Left ventricle myocardium inferior (tissue), 1 donor: ENCODE data around the gene KRT72. TPM values are rescaled to one million over a fixed set of nuclear protein-coding genes. Genes with fewer than 3 reads are reported as not detected.

Experiments
- DNase-seq: peaks from one replicate; pipeline ENCODE4 v3.0.0-alpha.2; 2020
- H3K27ac ChIP-seq: fragments of 200-600 bp; replicated peaks from 2 replicates; pipeline ENCODE4 v1.8.0; 2021
- H3K27me3 ChIP-seq: fragments of 200-600 bp; 2 replicates; pipeline ENCODE4 v1.8.0; 2021; ENCODE audit warnings: low read depth
- H3K36me3 ChIP-seq: fragments of 200-600 bp; 2 replicates; pipeline ENCODE4 v1.8.0; 2021
- H3K4me1 ChIP-seq: fragments of 200-600 bp; 2 replicates; pipeline ENCODE4 v1.8.0; 2021
- H3K4me3 ChIP-seq: fragments of 200-600 bp; 2 replicates; pipeline ENCODE4 v1.8.0; 2021; ENCODE audit warnings: mild to moderate bottlenecking, moderate library complexity
- H3K9me3 ChIP-seq: fragments of 200-600 bp; replicated peaks from 2 replicates; pipeline ENCODE4 v1.8.0; 2021
- intact Hi-C: fragments of 100-400 bp; cut with micrococcal nuclease; formaldehyde crosslinking; loops from one replicate; pipeline ENCODE4 v1.11.0; 2022
- total RNA-seq: library from RNA; stranded (reverse); fragmentation: NEBNext Ultra II Directional; extraction: Animal tissue kit (Norgen Biotek cat#: 25700); gene quantifications from one replicate; pipeline ENCODE4 v1.2.1, GENCODE V29; 2021
- TF ChIP-seq, protein P1 (sequence below): fragments of 200-600 bp; IDR thresholded peaks from 2 replicates; pipeline ENCODE4 v1.8.0; 2021; ENCODE audit warnings: antibody characterized with exemption, mild to moderate bottlenecking, borderline replicate concordance
- donor health status: DM: no; HTN: yes; CAD: no; lungs with severe emphysema.

The KRT72 gene
- total RNA-seq, 1 donor from 2014 or later, result not detected

- peaks cover 66% of the 10 kb centered on the region for H3K27me3 ChIP-seq
- intact Hi-C loops, result no loop called here
- no peak for DNase-seq
- H3K4me3 ChIP-seq, result no peak overlapping the region
- H3K4me1 ChIP-seq, result no peaks in the 10 kb centered on the region
- TF ChIP-seq, protein P1, sequence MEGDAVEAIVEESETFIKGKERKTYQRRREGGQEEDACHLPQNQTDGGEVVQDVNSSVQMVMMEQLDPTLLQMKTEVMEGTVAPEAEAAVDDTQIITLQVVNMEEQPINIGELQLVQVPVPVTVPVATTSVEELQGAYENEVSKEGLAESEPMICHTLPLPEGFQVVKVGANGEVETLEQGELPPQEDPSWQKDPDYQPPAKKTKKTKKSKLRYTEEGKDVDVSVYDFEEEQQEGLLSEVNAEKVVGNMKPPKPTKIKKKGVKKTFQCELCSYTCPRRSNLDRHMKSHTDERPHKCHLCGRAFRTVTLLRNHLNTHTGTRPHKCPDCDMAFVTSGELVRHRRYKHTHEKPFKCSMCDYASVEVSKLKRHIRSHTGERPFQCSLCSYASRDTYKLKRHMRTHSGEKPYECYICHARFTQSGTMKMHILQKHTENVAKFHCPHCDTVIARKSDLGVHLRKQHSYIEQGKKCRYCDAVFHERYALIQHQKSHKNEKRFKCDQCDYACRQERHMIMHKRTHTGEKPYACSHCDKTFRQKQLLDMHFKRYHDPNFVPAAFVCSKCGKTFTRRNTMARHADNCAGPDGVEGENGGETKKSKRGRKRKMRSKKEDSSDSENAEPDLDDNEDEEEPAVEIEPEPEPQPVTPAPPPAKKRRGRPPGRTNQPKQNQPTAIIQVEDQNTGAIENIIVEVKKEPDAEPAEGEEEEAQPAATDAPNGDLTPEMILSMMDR, result no peak
- H3K27ac ChIP-seq, result no peak overlapping the region
- no peaks in the 10 kb centered on the region for H3K9me3 ChIP-seq
- H3K36me3 ChIP-seq, result no peaks in the 10 kb centered on the region
Measured at GRCh38 chr12:52573306-52573705, 28.0 kb downstream of the KRT72 start.

DNA sequence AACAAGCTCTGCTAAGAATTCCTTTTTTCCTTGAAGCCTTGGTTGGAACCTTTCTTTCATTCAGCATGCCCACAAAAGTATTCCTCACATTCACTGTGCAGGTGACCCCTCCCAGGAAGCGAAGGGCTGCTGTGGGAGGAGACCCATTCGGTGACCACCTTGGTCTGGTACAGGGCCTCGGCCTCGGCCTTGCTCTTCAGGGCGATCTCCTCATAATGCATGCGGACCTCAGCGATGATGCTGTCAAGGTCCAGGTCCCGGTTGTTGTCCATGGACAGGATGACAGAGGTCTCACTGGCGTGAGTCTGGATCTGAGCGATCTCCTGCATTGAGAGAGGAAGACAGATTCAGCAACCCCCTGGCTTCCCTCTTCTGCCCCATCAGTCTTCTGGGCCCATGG is 30.8 kb downstream of the KRT72 start:
- intact Hi-C loops, result no loop called here
- H3K27ac ChIP-seq, result no peak overlapping the region
- DNase-seq, result no peak

DNA sequence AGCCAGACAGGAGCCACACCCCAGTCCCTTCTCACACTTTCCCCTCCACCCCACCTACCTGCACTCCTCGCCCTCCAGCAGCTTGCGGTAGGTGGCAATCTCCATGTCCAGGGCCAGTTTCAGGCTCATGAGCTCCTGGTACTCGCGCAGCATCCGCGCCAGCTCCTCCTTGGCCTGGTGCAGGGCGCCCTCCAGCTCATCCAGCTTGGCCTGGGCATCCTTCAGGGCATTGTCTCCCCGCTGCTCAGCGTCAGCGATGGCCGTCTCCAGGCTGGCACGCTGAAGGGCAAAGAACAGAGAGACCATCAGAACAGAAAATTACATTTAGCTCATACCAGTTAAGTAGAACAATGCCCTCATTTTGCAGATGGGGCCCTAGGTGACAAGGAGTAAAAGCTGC is 33.2 kb downstream of the KRT72 start:
- Histone ChIP-seq H3K36me3 (no peaks in the 10 kb centered on the region), H3K4me1 (peaks cover 17% of the 10 kb centered on the region), H3K4me3 (no peak overlapping the region), H3K9me3 (no peaks in the 10 kb centered on the region), H3K27me3 (peaks cover 58% of the 10 kb centered on the region), H3K27ac (no peak overlapping the region)
- TF ChIP-seq, protein P1, result no peak
- intact Hi-C loops, result no loop called here
- no peak for DNase-seq

More for the DNA sequence above, 30.8 kb downstream of the KRT72 start:
- Histone ChIP-seq H3K4me1 (peaks cover 17% of the 10 kb centered on the region), H3K27me3 (peaks cover 63% of the 10 kb centered on the region), H3K36me3 (no peaks in the 10 kb centered on the region), H3K9me3 (no peaks in the 10 kb centered on the region), H3K4me3 (no peak overlapping the region)
- TF ChIP-seq, protein P1, result no peak

GRCh38 chr12:52566847-52567291 is 34.4 kb downstream of the KRT72 start:
- TF ChIP-seq, protein P1, result no peak
- Histone ChIP-seq H3K4me1 (peaks cover 17% of the 10 kb centered on the region), H3K36me3 (no peaks in the 10 kb centered on the region), H3K27ac (peak overlapping the region; percentile 59), H3K9me3 (no peaks in the 10 kb centered on the region), H3K4me3 (no peak overlapping the region), H3K27me3 (peaks cover 48% of the 10 kb centered on the region)
- intact Hi-C loops, result no loop called here
- peak; percentile 68 for DNase-seq

GRCh38 chr12:52564582-52564981 is 36.7 kb downstream of the KRT72 start:
- DNase-seq, result no peak
- intact Hi-C loops, result no loop called here
- H3K4me1 ChIP-seq, result peaks cover 17% of the 10 kb centered on the region
- no peak overlapping the region for H3K4me3 ChIP-seq
- TF ChIP-seq, protein P1, result no peak
- no peaks in the 10 kb centered on the region for H3K9me3 ChIP-seq
- no peak overlapping the region for H3K27ac ChIP-seq
- H3K27me3 ChIP-seq, result peaks cover 43% of the 10 kb centered on the region
- no peaks in the 10 kb centered on the region for H3K36me3 ChIP-seq
